A549 (cell line): ENCODE data around the gene SYNGR2. TPM values are rescaled to one million over a fixed set of nuclear protein-coding genes. Genes with fewer than 3 reads are reported as not detected.
A peak's percentile ranks its signal among the peaks of the same experiment; 100 is the strongest.

Experiments
- BHLHE40 ChIP-seq: IDR thresholded peaks from 2 replicates; pipeline ENCODE4 v1.6.1; 2012; ENCODE audit warnings: low read depth, low read length, inconsistent platforms
- CBX2 ChIP-seq: fragments of 200-600 bp; sonication (generic); IDR thresholded peaks from 2 replicates; pipeline ENCODE4 v1.6.1; 2016; ENCODE audit warnings: low read depth, mild to moderate bottlenecking, borderline replicate concordance
- CEBPB ChIP-seq, 2 experiments: fragments of >200 bp in 1 of 2; sonication (Bioruptor Twin) in 1 of 2; formaldehyde crosslinking in 1 of 2; IDR thresholded peaks; 2 replicates each; pipeline ENCODE4 v1.6.1; 2012 to 2016
- CHD2 ChIP-seq: fragments of 150-350 bp; IDR thresholded peaks from 2 replicates; pipeline ENCODE4 v1.6.1; 2014; ENCODE audit warnings: low read length; ENCODE audit not compliant: partially characterized antibody
- CHD4 ChIP-seq: fragments of 200-600 bp; sonication (generic); IDR thresholded peaks from 2 replicates; pipeline ENCODE4 v1.6.1; 2016; ENCODE audit warnings: antibody characterized with exemption, mild to moderate bottlenecking, borderline replicate concordance
- EHF ChIP-seq: fragments of 250-450 bp; sonication (Bioruptor Pico); IDR thresholded peaks from 2 replicates; pipeline ENCODE4 v1.5.0; 2020; ENCODE audit warnings: mild to moderate bottlenecking
- EHMT2 ChIP-seq: fragments of 200-600 bp; sonication (generic); IDR thresholded peaks from 2 replicates; pipeline ENCODE4 v1.6.1; 2016; ENCODE audit warnings: antibody characterized with exemption, low read depth, mild to moderate bottlenecking, moderate library complexity
- EP300 ChIP-seq, 2 experiments: fragments of >200 bp; sonication (Bioruptor Twin); formaldehyde crosslinking; IDR thresholded peaks; 2 replicates in 1 of 2; 3 replicates in 1 of 2; pipeline ENCODE4 v1.6.1; 2016 to 2017
- FOSB ChIP-seq: fragments of 250-450 bp; sonication (Bioruptor Pico); IDR thresholded peaks from 2 replicates; pipeline ENCODE4 v1.5.0; 2020; ENCODE audit warnings: mild to moderate bottlenecking, moderate library complexity
- FOSL2 ChIP-seq, 2 experiments: fragments of 450-650 bp in 1 of 2; fragments of >200 bp in 1 of 2; sonication (Bioruptor Twin) in 1 of 2; formaldehyde crosslinking; IDR thresholded peaks; 2 replicates each; pipeline versions ENCODE4 v1.5.0 to v1.6.1; 2016 to 2020; ENCODE audit warnings: mild to moderate bottlenecking in 1 of 2, moderate library complexity in 1 of 2
- FOXS1 ChIP-seq: fragments of 250-450 bp; sonication (Bioruptor Pico); IDR thresholded peaks from 2 replicates; pipeline ENCODE4 v1.5.0; 2020; ENCODE audit warnings: mild to moderate bottlenecking, moderate library complexity
- GATA3 ChIP-seq: IDR thresholded peaks from 2 replicates; pipeline ENCODE4 v1.6.1; 2012; ENCODE audit warnings: borderline replicate concordance
- HDAC2 ChIP-seq: fragments of 200-600 bp; sonication (generic); IDR thresholded peaks from 2 replicates; pipeline ENCODE4 v1.6.1; 2016
- HOXA7 ChIP-seq: fragments of 250-450 bp; sonication (Bioruptor Pico); IDR thresholded peaks from 2 replicates; pipeline ENCODE4 v1.5.0; 2020; ENCODE audit warnings: mild to moderate bottlenecking, moderate library complexity
- HOXB13 ChIP-seq: fragments of 250-450 bp; sonication (Bioruptor Pico); IDR thresholded peaks from 2 replicates; pipeline ENCODE4 v1.5.0; 2020; ENCODE audit warnings: low read depth, mild to moderate bottlenecking, moderate library complexity
- JUN ChIP-seq, 2 experiments: fragments of >200 bp; sonication (Bioruptor Twin); formaldehyde crosslinking; IDR thresholded peaks; 2 replicates in 1 of 2; 3 replicates in 1 of 2; pipeline ENCODE4 v1.6.1; 2016 to 2017
- KDM5A ChIP-seq: fragments of 200-600 bp; sonication (generic); IDR thresholded peaks from 2 replicates; pipeline ENCODE4 v1.6.1; 2016; ENCODE audit warnings: antibody characterized with exemption, mild to moderate bottlenecking
- MAFK ChIP-seq: fragments of 450-650 bp; IDR thresholded peaks from 2 replicates; pipeline ENCODE4 v1.6.1; 2014; ENCODE audit not compliant: partially characterized antibody
- MYC ChIP-seq: IDR thresholded peaks from 2 replicates; pipeline ENCODE4 v1.6.1; 2012; ENCODE audit warnings: mild to moderate bottlenecking, inconsistent platforms, low read length, improper control_type of control experiment, borderline replicate concordance
- NR3C1 ChIP-seq: fragments of >200 bp; sonication (Bioruptor Twin); formaldehyde crosslinking; IDR thresholded peaks from 3 replicates; pipeline ENCODE4 v1.6.1; 2017
- POLR2AphosphoS2 ChIP-seq: conservative IDR thresholded peaks from 2 replicates; pipeline ENCODE4 v1.6.1; 2012; ENCODE audit warnings: low read length, improper control_type of control experiment, inconsistent platforms
- RCOR1 ChIP-seq: fragments of 150-350 bp; IDR thresholded peaks from 2 replicates; pipeline ENCODE4 v1.6.1; 2014; ENCODE audit warnings: antibody characterized with exemption, low read length, low read depth
- RNF2 ChIP-seq: fragments of 200-600 bp; sonication (generic); IDR thresholded peaks from 2 replicates; pipeline ENCODE4 v1.6.1; 2016; ENCODE audit warnings: low read depth, mild to moderate bottlenecking, antibody characterized with exemption, moderate library complexity, borderline replicate concordance
- SMC3 ChIP-seq: fragments of >200 bp; sonication (Bioruptor Twin); formaldehyde crosslinking; IDR thresholded peaks from 3 replicates; pipeline ENCODE4 v1.6.1; 2018; ENCODE audit warnings: inconsistent platforms
- TFCP2L1 ChIP-seq: fragments of 250-450 bp; sonication (Bioruptor Pico); IDR thresholded peaks from 2 replicates; pipeline ENCODE4 v1.5.0; 2021; ENCODE audit warnings: mild to moderate bottlenecking
- TP53 ChIP-seq: fragments of 250-450 bp; sonication (Bioruptor Pico); IDR thresholded peaks from 2 replicates; pipeline ENCODE4 v1.5.0; 2021; ENCODE audit warnings: mild to moderate bottlenecking, moderate library complexity
- ZC3H11A ChIP-seq: fragments of 450-650 bp; IDR thresholded peaks from 2 replicates; pipeline ENCODE4 v1.6.1; 2014; ENCODE audit warnings: antibody characterized with exemption, mild to moderate bottlenecking
- ZFP36 ChIP-seq: fragments of 450-650 bp; IDR thresholded peaks from 2 replicates; pipeline ENCODE4 v1.6.1; 2014; ENCODE audit warnings: borderline replicate concordance; ENCODE audit not compliant: partially characterized antibody
- ZNF302 ChIP-seq: fragments of 250-450 bp; sonication (Bioruptor Pico); IDR thresholded peaks from 2 replicates; pipeline ENCODE4 v1.9.0; 2021; ENCODE audit warnings: inconsistent platforms, mild to moderate bottlenecking, moderate library complexity
- ZSCAN20 ChIP-seq: fragments of 250-450 bp; sonication (Bioruptor Pico); IDR thresholded peaks from 2 replicates; pipeline ENCODE4 v1.8.0; 2022; ENCODE audit warnings: mild to moderate bottlenecking, moderate library complexity
- polyA plus RNA-seq, 4 experiments: library from polyadenylated mRNA; depleted of rRNA in 3 of 4; stranded (reverse); fragments of >200 nt; fragmentation: RNase III in 1 of 4; extraction: RNeasy Plus Mini Kit Qiagen cat#74134 plus additional on column Dnase treatment in 1 of 4; gene quantifications; 2 replicates in 3 of 4; 3 replicates in 1 of 4; pipeline ENCODE4 v1.2.3, GENCODE V29; 2011 to 2017
- TF ChIP-seq, protein P1 (sequence below): fragments of 450-650 bp; IDR thresholded peaks from 2 replicates; pipeline ENCODE4 v1.6.1; 2014; ENCODE audit warnings: antibody characterized with exemption
- TF ChIP-seq, protein P2 (sequence below): fragments of 250-450 bp; sonication (Bioruptor Pico); IDR thresholded peaks from 2 replicates; pipeline ENCODE4 v1.5.0; 2021; ENCODE audit warnings: mild to moderate bottlenecking, moderate library complexity, borderline replicate concordance
- TF ChIP-seq, protein P3 (sequence below): IDR thresholded peaks from 2 replicates; pipeline ENCODE4 v1.6.1; 2012
- TF ChIP-seq, protein P4 (sequence below): fragments of >200 bp; sonication (Bioruptor Twin); formaldehyde crosslinking; IDR thresholded peaks from 3 replicates; pipeline ENCODE4 v1.6.1; 2016
- TF ChIP-seq, protein P5 (sequence below): fragments of 150-350 bp; IDR thresholded peaks from 2 replicates; pipeline ENCODE4 v1.6.1; 2014; ENCODE audit warnings: low read depth, mild to moderate bottlenecking, low read length

The SYNGR2 gene
- polyA plus RNA-seq, 2 of the 4 experiments (the other 2 are of a cell fraction): 102 to 113 TPM

DNA sequence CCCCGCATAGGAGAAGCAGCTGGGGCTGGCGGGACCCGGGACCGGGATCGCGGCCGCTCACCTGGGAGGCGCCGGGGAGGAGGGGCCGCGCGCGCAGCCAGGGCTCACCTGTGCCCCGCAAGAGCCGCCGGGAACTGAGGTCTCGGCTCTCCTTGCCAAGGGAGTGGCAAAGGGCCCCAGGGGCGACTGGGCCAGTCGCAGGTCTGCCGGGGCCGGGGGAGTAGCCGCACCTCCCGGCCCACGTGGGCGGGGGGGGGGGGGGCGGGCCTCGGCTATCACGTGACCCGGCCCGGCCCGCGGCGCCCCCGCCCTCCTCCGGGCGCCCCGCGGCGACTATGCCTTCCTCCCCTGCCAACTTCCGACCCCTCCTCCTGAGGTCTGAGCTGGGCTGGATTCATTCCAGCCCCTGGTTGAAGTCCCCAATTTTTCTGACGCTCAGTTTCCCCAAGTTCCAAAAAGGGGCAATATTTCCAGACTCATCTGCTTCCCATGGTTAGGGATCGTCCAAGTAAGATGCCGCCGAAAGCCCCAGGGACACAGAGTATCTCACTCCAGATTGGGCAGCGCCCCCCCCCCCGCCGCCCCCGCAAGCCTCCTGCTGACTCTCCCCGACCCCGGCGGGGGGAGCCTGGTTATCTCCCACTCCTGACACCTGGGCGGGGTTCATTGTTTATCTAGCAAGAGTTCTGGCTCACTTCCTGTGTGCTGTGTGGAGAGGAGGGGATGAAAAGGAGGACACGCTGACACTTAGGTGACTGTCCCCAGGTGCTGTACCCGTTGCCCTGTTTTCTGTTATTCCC is 39.6 kb upstream of the SYNGR2 start, which contains the start of gene TMC6 (continued):
- TF ChIP-seq, protein P1, sequence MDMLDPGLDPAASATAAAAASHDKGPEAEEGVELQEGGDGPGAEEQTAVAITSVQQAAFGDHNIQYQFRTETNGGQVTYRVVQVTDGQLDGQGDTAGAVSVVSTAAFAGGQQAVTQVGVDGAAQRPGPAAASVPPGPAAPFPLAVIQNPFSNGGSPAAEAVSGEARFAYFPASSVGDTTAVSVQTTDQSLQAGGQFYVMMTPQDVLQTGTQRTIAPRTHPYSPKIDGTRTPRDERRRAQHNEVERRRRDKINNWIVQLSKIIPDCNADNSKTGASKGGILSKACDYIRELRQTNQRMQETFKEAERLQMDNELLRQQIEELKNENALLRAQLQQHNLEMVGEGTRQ: peak; percentile 79
- no peak for TF ChIP-seq NR3C1
- TF ChIP-seq, protein P2, sequence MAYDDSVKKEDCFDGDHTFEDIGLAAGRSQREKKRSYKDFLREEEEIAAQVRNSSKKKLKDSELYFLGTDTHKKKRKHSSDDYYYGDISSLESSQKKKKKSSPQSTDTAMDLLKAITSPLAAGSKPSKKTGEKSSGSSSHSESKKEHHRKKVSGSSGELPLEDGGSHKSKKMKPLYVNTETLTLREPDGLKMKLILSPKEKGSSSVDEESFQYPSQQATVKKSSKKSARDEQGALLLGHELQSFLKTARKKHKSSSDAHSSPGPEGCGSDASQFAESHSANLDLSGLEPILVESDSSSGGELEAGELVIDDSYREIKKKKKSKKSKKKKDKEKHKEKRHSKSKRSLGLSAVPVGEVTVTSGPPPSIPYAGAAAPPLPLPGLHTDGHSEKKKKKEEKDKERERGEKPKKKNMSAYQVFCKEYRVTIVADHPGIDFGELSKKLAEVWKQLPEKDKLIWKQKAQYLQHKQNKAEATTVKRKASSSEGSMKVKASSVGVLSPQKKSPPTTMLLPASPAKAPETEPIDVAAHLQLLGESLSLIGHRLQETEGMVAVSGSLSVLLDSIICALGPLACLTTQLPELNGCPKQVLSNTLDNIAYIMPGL (CRISPR knock-in tag): no peak
- TF ChIP-seq ZSCAN20 (CRISPR knock-in tag): no peak
- no peak for TF ChIP-seq KDM5A
- TF ChIP-seq TFCP2L1 (CRISPR knock-in tag): 0 out of 2 replicates have a peak, but pooled peaks have one; percentile 63
- TF ChIP-seq CEBPB (IDR thresholded peaks at IDR 0.05): no peak
- TF ChIP-seq CHD2: no peak
- TF ChIP-seq MAFK: no peak
- TF ChIP-seq BHLHE40: no peak
- TF ChIP-seq EHF (CRISPR knock-in tag): no peak
- TF ChIP-seq GATA3: no peak
- TF ChIP-seq FOSB (CRISPR knock-in tag): no peak
- no peak for TF ChIP-seq MYC
- no peak for TF ChIP-seq ZFP36
- TF ChIP-seq, protein P3, sequence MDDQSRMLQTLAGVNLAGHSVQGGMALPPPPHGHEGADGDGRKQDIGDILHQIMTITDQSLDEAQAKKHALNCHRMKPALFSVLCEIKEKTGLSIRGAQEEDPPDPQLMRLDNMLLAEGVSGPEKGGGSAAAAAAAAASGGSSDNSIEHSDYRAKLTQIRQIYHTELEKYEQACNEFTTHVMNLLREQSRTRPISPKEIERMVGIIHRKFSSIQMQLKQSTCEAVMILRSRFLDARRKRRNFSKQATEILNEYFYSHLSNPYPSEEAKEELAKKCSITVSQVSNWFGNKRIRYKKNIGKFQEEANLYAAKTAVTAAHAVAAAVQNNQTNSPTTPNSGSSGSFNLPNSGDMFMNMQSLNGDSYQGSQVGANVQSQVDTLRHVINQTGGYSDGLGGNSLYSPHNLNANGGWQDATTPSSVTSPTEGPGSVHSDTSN: no peak
- 0 out of 3 replicates have a peak, but pooled peaks have one; percentile 2 for TF ChIP-seq SMC3
- TF ChIP-seq, protein P4, sequence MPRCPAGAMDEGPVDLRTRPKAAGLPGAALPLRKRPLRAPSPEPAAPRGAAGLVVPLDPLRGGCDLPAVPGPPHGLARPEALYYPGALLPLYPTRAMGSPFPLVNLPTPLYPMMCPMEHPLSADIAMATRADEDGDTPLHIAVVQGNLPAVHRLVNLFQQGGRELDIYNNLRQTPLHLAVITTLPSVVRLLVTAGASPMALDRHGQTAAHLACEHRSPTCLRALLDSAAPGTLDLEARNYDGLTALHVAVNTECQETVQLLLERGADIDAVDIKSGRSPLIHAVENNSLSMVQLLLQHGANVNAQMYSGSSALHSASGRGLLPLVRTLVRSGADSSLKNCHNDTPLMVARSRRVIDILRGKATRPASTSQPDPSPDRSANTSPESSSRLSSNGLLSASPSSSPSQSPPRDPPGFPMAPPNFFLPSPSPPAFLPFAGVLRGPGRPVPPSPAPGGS: 0 out of 3 replicates have a peak, but pooled peaks have one; percentile 45
- TF ChIP-seq HOXA7 (CRISPR knock-in tag): no peak
- TF ChIP-seq RCOR1: no peak
- TF ChIP-seq, protein P5, sequence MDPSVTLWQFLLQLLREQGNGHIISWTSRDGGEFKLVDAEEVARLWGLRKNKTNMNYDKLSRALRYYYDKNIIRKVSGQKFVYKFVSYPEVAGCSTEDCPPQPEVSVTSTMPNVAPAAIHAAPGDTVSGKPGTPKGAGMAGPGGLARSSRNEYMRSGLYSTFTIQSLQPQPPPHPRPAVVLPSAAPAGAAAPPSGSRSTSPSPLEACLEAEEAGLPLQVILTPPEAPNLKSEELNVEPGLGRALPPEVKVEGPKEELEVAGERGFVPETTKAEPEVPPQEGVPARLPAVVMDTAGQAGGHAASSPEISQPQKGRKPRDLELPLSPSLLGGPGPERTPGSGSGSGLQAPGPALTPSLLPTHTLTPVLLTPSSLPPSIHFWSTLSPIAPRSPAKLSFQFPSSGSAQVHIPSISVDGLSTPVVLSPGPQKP: no peak
- no peak for TF ChIP-seq EHMT2
- no peak for TF ChIP-seq EP300 (IDR thresholded peaks at IDR 0.05)
- no peak for TF ChIP-seq CBX2
- no peak for TF ChIP-seq POLR2AphosphoS2
- TF ChIP-seq JUN (IDR thresholded peaks at IDR 0.05): no peak
- TF ChIP-seq FOXS1: no peak
- no peak for TF ChIP-seq ZC3H11A
- 0 out of 2 replicates have a peak, but pooled peaks have one; percentile 64 for TF ChIP-seq HDAC2
- TF ChIP-seq CHD4: no peak
- TF ChIP-seq TP53: no peak
- TF ChIP-seq ZNF302: no peak
- no peak for TF ChIP-seq RNF2
- no peak for TF ChIP-seq HOXB13 (CRISPR knock-in tag)
- TF ChIP-seq FOSL2 (IDR thresholded peaks at IDR 0.05): no peak
- no peak for TF ChIP-seq FOSL2 (CRISPR knock-in tag; IDR thresholded peaks at IDR 0.05)
